Progenitor cell of endocrine pancreas (in vitro differentiated cells): ENCODE results near the gene SRPRB. TPM values are rescaled to one million over a fixed set of nuclear protein-coding genes. Genes with fewer than 3 reads are reported as not detected.

Experiments used
- DNase-seq: peaks from one replicate; pipeline ENCODE4 v3.0.0; 2021; ENCODE audit warnings: low spot score; ENCODE audit not compliant: unreplicated experiment
- H3K27ac Mint-ChIP-seq: 2 replicates; pipeline ENCODE4 v1.8.0; 2021; ENCODE audit warnings: mild to moderate bottlenecking, moderate library complexity, mixed read lengths
- H3K27me3 Mint-ChIP-seq: 2 replicates; pipeline ENCODE4 v1.8.0; 2021; ENCODE audit warnings: mixed read lengths
- H3K36me3 Mint-ChIP-seq: 2 replicates; pipeline ENCODE4 v1.8.0; 2022; ENCODE audit warnings: mixed read lengths; ENCODE audit not compliant: insufficient read depth
- H3K4me1 Mint-ChIP-seq: 2 replicates; pipeline ENCODE4 v1.8.0; 2021; ENCODE audit warnings: low read depth, mixed read lengths
- H3K4me3 Mint-ChIP-seq: 2 replicates; pipeline ENCODE4 v1.8.0; 2021; ENCODE audit warnings: low read depth, mild to moderate bottlenecking, moderate library complexity, mixed read lengths
- H3K9me3 Mint-ChIP-seq: 2 replicates; pipeline ENCODE4 v1.8.0; 2021; ENCODE audit warnings: low read depth, mixed read lengths
- CTCF ChIP-seq: fragments of 200-600 bp; sonication (generic); IDR thresholded peaks from one replicate; pipeline ENCODE4 v1.5.0; 2021; ENCODE audit warnings: antibody characterized with exemption, mild to moderate bottlenecking; ENCODE audit not compliant: unreplicated experiment
- long read RNA-seq: library from polyadenylated mRNA; unstranded; transcript quantifications from one replicate; pipeline ENCODE4 v2.0.0, GENCODE V29; 2020
- total RNA-seq: library from RNA; stranded (reverse); gene quantifications from 2 replicates; pipeline ENCODE4 v1.2.1, GENCODE V29; 2021

Gene SRPRB
- total RNA-seq = 38.2 and 49.1 TPM in 2 replicates
- long read RNA-seq, partial matches to known transcripts = 390 of 406 reads
- long read RNA-seq, other reads (novel, unspliced or antisense) = 15 of 406 reads

DNA sequence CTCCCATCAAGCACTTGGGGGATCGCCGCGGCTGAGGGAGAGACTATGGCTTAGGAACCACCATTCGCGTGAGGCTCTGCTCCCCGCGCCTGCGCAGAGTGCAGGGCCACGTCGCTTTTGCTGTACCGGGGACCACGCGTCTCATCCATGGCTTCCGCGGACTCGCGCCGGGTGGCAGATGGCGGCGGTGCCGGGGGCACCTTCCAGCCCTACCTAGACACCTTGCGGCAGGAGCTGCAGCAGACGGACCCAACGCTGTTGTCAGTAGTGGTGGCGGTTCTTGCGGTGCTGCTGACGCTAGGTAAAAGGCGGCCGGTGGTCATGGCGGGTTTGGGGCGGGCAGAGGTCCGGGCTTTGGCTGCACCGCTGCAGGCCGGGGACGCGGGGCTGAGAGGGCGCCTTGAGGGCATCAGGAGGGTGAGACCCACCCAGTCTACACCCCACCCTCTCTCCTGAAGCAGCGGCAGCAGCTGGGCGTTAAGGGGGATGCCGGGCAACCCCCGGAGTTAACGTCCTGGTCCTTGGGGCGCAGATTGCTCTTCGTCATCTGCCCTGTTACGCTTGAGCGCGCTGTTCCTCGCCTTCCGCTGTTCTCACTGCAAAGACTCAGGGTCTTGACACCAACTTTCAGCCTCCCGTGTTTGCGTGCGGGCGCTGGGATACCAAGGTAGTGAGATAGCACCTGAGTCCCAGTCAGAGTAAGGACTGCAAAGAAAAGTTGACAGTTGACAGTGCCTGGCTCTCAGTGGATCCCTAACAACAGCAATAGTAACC lies at the start of gene SRPRB:
Gene SRPRB (plus strand): TSS at position 114 of the 774 bp plus-strand sequence. CDS start 34 bp downstream, at position 148.
- no peak for TF ChIP-seq CTCF
- peak; percentile 84 for DNase-seq
- Mint-ChIP-seq H3K27me3 (peaks cover 16% of the 10 kb centered on the region), H3K36me3 (peaks cover 6% of the 10 kb centered on the region), H3K27ac (peak within 1 kb of the TSS; percentile 88), H3K4me1 (peaks cover 17% of the 10 kb centered on the region), H3K9me3 (no peaks in the 10 kb centered on the region), H3K4me3 (peak within 1 kb of the TSS; percentile 95)

GRCh38 chr3:133756716-133757694 lies 48.6 kb upstream of the SRPRB start:
- Mint-ChIP-seq H3K27ac (no peak overlapping the region), H3K4me3 (no peak overlapping the region), H3K4me1 (no peaks in the 10 kb centered on the region), H3K9me3 (no peaks in the 10 kb centered on the region), H3K27me3 (peaks cover 7% of the 10 kb centered on the region), H3K36me3 (no peaks in the 10 kb centered on the region)
- no peak for DNase-seq
- TF ChIP-seq CTCF = no peak

DNA sequence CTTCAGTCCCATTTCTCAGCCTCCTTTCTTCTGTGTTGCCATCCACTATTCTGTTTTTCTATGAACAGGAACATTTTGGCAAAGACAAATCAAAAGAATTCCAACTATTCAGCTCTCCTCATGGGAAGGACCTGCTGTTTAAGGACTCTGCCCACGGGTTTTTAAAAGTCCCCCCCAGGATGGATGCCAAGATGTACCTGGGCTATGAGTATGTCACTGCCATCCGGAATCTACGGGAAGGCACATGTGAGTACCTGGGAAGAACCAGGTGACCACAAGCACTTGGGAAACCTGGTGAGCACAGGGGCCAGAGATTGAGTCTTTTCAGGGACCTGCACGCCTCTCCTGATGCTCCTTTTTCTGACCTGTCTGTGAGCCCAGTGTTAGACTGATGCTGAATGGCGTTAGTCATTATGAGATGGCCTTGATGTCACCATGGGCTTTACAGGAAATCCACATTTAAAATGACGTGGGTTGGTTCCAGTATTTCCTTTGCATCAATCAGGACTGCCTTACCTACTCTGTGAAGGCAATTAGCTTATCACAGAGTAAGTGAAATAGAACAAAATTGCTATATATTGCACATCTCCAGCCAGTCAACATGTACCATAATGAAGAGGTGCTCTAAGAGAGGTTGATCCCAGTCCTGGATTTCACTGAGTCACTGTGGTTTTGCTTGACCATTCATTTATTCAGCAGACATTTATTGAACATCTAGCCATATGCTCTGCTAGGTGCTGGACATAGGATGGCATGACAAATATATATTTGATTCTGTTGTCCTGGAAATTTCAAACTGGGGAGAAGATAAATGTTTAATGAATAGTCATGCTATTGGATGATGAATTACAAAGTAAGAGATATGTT lies 47.7 kb upstream of the SRPRB start:
- no peak overlapping the region for H3K4me3 Mint-ChIP-seq
- DNase-seq = no peak
- no peaks in the 10 kb centered on the region for H3K9me3 Mint-ChIP-seq
- no peaks in the 10 kb centered on the region for H3K36me3 Mint-ChIP-seq
- H3K27ac Mint-ChIP-seq = no peak overlapping the region
- H3K4me1 Mint-ChIP-seq = no peaks in the 10 kb centered on the region
- peaks cover 7% of the 10 kb centered on the region for H3K27me3 Mint-ChIP-seq
- TF ChIP-seq CTCF = no peak

DNA sequence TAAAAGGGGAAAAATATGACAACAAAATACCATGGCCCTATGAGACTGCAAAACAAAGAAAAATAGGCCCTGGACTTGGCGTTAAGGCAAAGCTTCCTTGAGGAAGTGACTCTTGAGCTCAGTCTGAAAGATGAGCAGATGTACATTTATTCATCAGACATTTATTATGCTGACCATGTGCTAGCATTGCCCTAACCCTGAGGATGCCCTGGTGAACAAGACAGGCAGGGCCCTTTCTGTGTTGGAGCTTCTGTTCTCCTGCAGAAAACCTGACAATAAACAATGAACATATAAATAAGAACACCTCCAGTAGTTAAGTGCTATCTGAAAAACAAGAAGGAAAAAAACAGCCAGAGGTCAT lies 47.1 kb upstream of the SRPRB start:
- H3K27ac Mint-ChIP-seq = no peak overlapping the region
- peaks cover 7% of the 10 kb centered on the region for H3K27me3 Mint-ChIP-seq
- H3K9me3 Mint-ChIP-seq = no peaks in the 10 kb centered on the region
- TF ChIP-seq CTCF = no peak
- H3K4me1 Mint-ChIP-seq = no peaks in the 10 kb centered on the region
- no peak for DNase-seq
- H3K4me3 Mint-ChIP-seq = no peak overlapping the region
- H3K36me3 Mint-ChIP-seq = no peaks in the 10 kb centered on the region
